Measurements from ENCODE around the gene TUBGCP6. TPM values are rescaled to one million over a fixed set of nuclear protein-coding genes. Genes with fewer than 3 reads are reported as not detected.

The TUBGCP6 gene
- total and polyA plus RNA-seq, 2 donors (not counting 3 experiments of a cell fraction or from before 2014, with no cell fraction given) = 33.1 to 45.3 TPM

DNA sequence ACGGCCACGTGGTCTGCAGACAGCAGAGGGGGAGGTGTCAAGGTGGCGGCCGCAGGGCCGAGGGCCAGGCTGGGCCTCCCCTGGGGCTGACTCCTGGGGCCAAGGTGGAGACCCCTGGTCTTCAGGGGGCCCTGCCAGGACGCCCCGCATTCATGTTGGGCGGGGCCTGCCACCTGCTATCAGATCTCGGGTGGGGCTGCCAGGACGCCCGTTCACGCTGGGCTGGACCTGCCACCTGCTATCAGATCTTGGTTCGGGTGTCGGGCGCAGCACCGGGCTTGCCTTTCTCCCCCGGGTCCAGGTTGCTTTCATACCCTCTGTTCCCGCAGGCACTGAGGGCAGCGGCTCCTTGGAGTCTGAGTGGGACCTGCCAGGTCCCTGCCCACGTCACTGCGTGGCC is 41.5 kb upstream of the TUBGCP6 start:
- H3K9me1 ChIP-seq (replicated peaks; ENCODE audit: control insufficient read depth, extremely low read depth, insufficient read depth, low read length) = no peaks in the 10 kb centered on the region
- dilution Hi-C loops (cut with MboI; ENCODE audit: extremely low pct_ligation_motif_present, low sequenced_read_pairs) (no loop called here), intact Hi-C loops (cut with micrococcal nuclease) (no loop called here)
- peaks cover 30 to 81% of the 10 kb centered on the region in 2 experiments for H3K36me3 ChIP-seq (ENCODE audit: control insufficient read depth in 2 of 2, extremely low read depth in 1 of 2, insufficient read depth in 2 of 2, low read length in 2 of 2)
- POLR2A ChIA-PET = no interaction called here
- no peak overlapping the region for H3K9ac ChIP-seq (replicated peaks; ENCODE audit: extremely low read depth, insufficient read depth, low read length)
- H3K9me3 ChIP-seq (replicated peaks; ENCODE audit: control insufficient read depth, insufficient read depth, low read length) = no peaks in the 10 kb centered on the region
- peaks cover 26% of the 10 kb centered on the region for H3K79me2 ChIP-seq (ENCODE audit: control insufficient read depth, insufficient read depth, low read length)
- no TSS peak for BruUV-seq (replicated peaks)
- peaks cover 2% of the 10 kb centered on the region for H3K4me1 ChIP-seq (ENCODE audit: control insufficient read depth, extremely low read depth, insufficient read depth, low read length)
- H3K4me2 ChIP-seq (ENCODE audit: insufficient read depth, low read length) = no peak overlapping the region
- no peak overlapping the region for H3K4me3 ChIP-seq (replicated peaks in 1 of 3; ENCODE audit: insufficient read depth in 1 of 3, low read depth in 1 of 3, low read length in 3 of 3)
- H2AFZ ChIP-seq (ENCODE audit: low read depth, low read length) = no peak overlapping the region
- DNase-seq (ENCODE audit: low read depth, low spot score) (no peak), FAIRE-seq (no peak)
- H3K27ac ChIP-seq (ENCODE audit: insufficient read depth, low read depth, low read length) = no peak overlapping the region
- H3K27me3 ChIP-seq (ENCODE audit: control insufficient read depth in 2 of 2, insufficient read depth in 2 of 2, low read length in 2 of 2) = no peaks in the 10 kb centered on the region
- CTCF ChIA-PET = no interaction called here
- TF ChIP-seq FOS (IDR thresholded peaks at IDR 0.05; ENCODE audit: borderline replicate concordance, insufficient read depth, low read length) (no peak), MYC (IDR thresholded peaks at IDR 0.05; ENCODE audit: low read depth, low read length) (no peak), EZH2 (IDR thresholded peaks at IDR 0.05; ENCODE audit: borderline replicate concordance, low read depth, low read length, severe bottlenecking) (no peak), POLR2AphosphoS5 (IDR thresholded peaks at IDR 0.05; ENCODE audit: insufficient read depth, low read depth, low read length) (no peak), POLR2A (IDR thresholded peaks at IDR 0.05; ENCODE audit: low read depth, low read length) (no peak), GATA2 (IDR thresholded peaks at IDR 0.05; ENCODE audit: insufficient read depth, insufficient read length, low read depth, low read length) (no peak), JUN (IDR thresholded peaks at IDR 0.05; ENCODE audit: borderline replicate concordance, insufficient read depth, insufficient read length, low read depth) (no peak)
- TF ChIP-seq, protein P1, sequence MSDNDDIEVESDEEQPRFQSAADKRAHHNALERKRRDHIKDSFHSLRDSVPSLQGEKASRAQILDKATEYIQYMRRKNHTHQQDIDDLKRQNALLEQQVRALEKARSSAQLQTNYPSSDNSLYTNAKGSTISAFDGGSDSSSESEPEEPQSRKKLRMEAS (IDR thresholded peaks at IDR 0.05; ENCODE audit: insufficient read depth, insufficient read length) = no peak
- TF ChIP-seq, protein P2, sequence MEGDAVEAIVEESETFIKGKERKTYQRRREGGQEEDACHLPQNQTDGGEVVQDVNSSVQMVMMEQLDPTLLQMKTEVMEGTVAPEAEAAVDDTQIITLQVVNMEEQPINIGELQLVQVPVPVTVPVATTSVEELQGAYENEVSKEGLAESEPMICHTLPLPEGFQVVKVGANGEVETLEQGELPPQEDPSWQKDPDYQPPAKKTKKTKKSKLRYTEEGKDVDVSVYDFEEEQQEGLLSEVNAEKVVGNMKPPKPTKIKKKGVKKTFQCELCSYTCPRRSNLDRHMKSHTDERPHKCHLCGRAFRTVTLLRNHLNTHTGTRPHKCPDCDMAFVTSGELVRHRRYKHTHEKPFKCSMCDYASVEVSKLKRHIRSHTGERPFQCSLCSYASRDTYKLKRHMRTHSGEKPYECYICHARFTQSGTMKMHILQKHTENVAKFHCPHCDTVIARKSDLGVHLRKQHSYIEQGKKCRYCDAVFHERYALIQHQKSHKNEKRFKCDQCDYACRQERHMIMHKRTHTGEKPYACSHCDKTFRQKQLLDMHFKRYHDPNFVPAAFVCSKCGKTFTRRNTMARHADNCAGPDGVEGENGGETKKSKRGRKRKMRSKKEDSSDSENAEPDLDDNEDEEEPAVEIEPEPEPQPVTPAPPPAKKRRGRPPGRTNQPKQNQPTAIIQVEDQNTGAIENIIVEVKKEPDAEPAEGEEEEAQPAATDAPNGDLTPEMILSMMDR (IDR thresholded peaks at IDR 0.05; ENCODE audit: extremely low read depth in 1 of 2, insufficient read depth in 1 of 2, low read depth in 1 of 2, low read length in 2 of 2) = no peak
- no peaks in the 10 kb centered on the region for H4K20me1 ChIP-seq (replicated peaks; ENCODE audit: control insufficient read depth, extremely low read depth, insufficient read depth, low read length)

Data from endothelial cell of umbilical vein (primary cell).